NOMO-1 treated with dmso at 0.1 percent for 144 hours (cell line): ENCODE measurements around the gene DYNLT2.

ENCODE experiments used
- DNase-seq: peaks from one replicate; lab custom pipeline; 2025; ENCODE audit not compliant: unreplicated experiment; lab: John Stamatoyannopoulos, UW

Gene DYNLT2

DNA sequence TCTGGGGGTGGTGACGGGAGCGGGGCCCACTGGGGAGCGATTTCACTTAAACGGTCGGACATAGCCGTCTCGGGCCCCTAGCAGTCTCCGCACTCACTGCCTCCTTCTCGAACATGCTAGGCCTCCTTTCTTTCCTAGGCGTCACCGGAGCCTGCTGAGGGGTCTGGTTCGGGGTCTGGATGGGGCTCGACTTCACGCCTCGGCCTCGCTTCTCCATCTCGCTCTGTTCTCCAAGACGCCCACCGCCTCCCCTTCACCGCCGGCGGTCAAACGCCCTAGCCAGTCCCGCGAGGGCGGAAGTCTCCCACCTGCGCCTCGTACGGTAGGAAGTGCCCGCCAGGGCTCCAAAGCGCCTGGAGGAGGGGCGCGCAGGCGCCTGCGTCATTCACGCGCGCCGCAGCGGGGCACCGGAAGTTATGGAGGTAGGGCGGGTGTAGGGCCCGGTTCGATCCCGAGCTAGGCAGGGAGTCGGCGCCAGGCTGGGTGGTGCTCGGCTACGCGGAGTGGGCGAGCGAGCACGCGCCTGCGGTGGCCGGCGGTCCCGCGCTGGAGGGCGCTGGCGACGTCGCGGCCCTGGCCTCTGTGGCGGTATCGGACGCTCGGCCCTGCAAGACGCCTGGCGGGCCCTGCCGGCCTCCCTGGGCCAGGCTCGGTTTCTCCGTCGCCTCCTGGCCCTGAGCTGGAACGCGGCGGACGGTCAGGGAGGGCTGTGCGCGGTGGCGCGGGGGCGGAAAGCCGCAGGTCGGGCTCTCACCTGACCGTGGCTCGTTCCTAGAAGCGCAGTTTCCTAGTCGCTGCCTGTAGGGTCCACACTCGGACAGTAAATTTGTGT, at the start of gene DYNLT2, which contains the start of gene ERMARD:
DYNLT2 (minus strand) TSS at position 331 of the 832 bp plus-strand sequence; CDS start at position 217, 114 bp downstream.
ERMARD (plus strand) TSS at position 381 of the 832 bp plus-strand sequence; CDS start at position 417, 36 bp downstream.
- DNase-seq: peak; percentile 79

DNA sequence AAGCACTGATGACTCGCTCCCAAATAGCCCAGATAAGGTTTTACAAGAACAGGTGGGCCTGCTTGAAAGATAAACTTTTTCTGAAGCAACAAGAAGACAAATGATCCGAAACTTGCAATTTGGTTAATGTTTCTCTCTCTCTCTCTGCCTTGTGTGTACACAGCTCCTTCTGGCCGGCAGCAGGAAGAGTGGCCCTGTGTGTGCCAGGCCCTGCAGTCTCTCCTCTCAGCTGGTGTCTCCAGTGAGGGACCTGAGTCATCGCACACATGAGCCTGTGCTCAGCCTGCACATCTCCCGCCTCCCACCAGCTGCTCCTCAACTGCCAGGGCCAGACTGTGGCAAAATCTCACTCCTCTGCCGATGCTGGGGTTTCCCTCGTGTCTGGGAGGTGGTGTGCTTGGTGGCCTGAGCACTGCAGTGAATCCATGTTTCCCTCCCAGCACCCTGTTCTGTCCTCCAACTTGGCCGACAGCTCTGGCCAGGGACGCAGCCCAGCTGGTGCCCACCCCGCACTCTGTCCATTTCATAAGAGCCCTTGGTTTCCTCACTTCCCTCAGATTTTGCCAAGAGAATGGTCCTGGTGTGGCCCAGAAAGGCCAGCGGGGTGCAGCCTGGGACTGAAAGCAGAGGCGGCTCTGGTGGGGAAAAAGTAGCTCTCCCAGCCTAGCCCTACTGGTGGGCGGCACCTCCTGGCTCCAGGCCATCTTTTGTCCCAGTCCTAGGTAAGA, 49.5 kb upstream of the DYNLT2 start:
- DNase-seq: no peak

DNA sequence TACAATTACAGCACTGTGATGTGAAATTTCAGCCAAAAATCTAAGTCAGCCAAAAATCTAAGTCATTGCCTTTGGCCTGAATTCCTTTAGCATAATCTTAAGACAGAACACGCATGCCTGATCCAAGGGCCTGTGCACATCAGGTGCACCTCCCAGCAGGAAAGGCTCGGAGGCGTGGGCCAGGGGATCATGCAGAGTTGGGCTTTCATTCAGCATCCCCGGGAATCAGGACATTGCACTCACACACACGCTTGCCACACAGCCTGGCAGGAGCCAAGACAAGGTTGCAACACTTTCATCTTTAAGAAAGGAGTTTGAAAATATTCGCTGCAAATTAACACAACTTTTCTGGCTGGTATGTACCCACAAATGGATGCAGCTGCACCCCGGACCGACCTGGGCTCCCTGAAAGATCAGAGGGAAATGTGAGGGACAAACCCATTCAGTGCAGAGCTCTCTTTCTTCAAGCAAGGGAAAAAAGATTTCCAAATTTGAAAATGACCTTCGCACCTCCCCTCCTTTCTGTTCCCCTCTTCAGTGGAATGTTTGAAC, 48.8 kb upstream of the DYNLT2 start:
- no peak for DNase-seq

GRCh38 chr6:169799474-169799926, 48.1 kb upstream of the DYNLT2 start:
- no peak for DNase-seq

DNA sequence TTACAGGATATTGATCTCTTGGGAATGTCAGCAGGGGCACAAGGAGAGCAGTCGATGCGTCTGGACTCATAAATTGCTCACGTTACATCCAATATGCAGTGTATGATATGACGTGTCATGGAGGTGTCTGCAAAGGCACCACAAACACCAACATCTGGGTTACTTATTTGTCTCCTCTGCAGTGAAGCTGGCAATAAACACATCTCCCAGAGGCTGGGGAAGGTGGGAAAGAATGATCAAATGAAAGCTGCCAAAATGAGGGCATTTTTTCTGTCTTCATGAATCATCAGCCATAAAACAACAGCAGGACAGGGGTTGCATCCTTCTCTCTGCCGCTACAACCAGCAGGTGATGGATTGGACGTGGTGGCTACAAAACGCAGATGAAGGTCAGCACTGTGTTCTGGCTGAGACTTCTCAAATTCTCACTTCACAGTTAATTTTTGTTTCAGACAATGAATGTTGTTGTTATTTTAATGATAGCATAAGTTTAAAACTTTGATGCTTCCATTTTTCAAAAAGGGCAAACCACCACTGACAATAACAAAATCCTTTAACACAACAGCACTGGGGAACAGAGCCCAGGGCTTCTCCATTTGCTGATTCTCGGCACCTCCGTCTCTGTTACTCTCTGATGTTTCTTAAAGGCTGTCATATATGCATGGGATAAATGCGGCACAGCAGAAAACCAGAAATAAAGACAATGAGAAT, 47.5 kb upstream of the DYNLT2 start:
- DNase-seq: no peak

DNA sequence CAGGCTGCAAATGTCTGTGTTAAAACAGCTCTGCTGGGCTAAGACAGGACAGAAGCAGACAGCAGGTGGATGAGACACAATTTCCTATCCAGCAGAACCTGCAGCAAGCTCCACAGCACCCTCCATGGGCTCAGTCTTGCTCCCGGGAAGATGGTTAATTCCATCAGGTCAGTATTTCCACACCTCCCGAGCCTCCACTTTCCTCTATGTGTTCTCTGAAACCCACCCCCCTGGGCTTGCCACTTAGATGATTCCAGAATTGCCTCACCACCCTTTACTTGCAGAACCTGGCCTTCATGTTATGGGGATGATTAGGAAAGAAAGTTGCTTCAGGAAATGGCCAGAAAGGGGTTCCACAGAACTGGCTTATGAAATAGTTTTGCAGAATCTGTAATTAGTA, 43.8 kb upstream of the DYNLT2 start:
- peak; percentile 9 for DNase-seq

GRCh38 chr6:169794317-169795055, 43.1 kb upstream of the DYNLT2 start:
- no peak for DNase-seq

DNA sequence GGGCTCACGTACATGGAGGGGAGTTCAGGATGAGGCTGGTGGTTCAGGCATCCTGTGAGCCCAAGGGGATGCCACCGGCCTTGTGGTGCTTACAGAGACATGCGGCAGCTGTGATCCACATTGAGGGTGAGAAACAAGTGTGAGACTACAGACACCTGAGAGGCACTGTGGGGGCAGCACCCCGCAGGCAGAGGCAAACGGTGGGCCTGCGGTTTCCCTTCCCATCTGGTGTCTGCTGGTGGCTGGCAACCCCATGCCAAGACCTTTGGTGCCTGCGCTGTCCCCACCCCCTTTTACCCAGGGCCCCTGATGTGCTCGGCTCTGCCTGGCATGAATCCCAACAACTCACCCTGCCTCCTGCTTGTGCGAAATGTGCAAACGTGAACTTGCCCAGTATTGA, 42.0 kb upstream of the DYNLT2 start:
- no peak for DNase-seq

DNA sequence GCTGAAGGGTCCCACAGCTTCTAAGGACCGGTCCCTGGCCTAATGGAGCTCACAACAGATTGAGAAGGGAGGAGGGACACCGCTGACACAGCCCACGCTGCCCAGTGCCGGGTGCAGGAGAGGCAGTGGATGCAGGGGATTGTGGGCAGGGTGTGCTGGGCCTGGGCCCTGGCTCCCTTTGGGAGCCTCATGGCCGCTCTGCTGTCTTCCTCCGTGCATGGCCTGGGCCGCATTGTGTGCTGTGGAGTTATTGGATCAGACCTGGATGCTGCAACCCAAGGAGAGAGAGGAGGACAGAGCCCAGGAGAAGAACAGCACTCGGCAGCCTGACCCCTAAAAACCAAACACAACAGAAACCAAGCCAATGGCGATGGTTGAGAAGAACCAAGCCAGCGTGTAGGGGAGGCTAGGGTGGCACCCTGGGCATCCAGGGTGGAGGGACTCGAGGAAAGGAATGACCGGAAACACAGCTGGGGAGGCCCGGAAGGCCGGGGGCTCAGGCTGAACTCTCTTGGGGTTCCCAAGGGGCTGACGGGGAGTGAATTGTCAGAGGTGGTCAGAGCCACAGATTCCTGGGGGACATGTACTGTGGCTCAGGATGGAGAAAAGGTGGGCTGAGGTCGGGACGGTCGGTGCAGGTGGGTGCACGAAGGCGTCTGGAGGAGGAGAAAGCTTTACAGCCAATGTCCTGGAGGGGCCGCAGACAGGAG, 41.1 kb upstream of the DYNLT2 start:
- no peak for DNase-seq

GRCh38 chr6:169791721-169792131, 40.4 kb upstream of the DYNLT2 start:
- no peak for DNase-seq

- DNase-seq: peak; percentile 77
Measured at GRCh38 chr6:169789944-169790927, 38.9 kb upstream of the DYNLT2 start.

DNA sequence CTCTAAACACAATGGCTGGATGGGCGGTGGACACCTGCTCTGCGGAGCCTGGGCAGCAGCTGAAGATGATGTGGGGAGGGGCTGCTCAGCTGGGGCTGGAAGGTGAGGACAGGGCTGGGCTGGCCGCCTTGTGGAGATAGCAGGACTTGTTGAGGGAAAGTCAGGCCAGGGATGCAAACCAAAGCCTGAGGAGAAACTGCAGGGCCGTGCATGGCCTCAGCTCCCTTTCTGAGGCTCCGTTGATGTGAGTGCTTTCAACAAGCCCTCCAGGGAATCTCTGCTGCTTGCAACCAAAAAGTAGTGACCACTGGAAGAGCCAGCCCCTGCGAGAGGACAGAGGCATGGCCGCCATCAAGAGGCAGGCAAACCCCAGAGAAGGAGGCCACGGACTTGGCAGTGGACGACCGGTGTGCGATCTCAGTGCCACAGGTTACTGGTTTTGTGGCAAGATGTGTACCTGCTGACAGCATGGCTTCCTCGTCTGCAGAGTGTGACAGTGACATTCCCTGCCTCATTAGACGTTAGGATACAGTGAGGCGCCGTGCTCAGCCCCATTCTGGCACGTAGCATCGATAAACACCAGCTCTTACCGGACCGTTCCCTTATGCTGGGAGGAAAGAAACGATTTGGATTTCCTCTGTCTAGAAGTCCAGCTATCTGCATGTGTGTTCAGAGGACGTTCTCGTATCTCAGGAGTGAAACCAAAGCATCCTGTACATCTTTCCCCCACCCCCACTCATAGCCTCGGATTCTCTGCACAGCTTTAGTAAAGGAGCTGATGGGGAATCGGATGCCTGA, 38.0 kb upstream of the DYNLT2 start:
- no peak for DNase-seq

DNA sequence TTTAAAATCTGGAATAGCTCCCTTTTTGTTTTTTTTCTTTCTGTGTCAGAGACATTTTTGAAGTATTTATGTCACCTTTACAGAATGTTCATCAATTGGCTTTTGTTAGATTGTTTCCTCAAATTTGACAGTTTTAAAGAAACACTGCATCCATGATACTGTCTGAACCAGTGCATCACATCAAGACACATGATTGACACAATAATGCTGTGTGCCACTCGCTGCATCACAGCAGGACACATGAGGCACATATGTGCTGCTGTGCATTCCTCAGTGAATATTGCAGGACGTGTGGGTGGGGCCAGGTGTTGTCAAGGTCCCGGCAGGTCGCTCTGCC, 37.4 kb upstream of the DYNLT2 start:
- no peak for DNase-seq

GRCh38 chr6:169787797-169788196, 36.4 kb upstream of the DYNLT2 start:
- DNase-seq: no peak

DNA sequence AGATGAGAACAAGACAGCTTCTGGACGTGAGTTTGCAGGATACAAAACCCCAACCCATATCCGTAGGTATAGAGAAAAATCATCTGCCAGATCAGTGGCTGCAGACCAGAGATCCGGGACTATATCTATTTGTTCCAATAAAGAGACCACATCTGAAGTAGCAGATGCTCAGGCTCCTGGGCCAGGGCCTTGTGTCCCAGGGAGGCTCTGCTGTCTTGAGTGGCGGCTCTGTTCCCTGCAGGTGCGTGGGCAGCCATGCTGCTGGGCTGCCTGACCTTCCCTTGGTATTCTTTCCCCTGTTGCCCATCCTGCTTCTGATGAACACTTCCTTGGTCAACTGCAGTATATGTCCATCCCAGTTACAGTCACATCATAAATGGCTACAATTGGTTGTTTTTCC, 35.0 kb upstream of the DYNLT2 start:
- no peak for DNase-seq

DNA sequence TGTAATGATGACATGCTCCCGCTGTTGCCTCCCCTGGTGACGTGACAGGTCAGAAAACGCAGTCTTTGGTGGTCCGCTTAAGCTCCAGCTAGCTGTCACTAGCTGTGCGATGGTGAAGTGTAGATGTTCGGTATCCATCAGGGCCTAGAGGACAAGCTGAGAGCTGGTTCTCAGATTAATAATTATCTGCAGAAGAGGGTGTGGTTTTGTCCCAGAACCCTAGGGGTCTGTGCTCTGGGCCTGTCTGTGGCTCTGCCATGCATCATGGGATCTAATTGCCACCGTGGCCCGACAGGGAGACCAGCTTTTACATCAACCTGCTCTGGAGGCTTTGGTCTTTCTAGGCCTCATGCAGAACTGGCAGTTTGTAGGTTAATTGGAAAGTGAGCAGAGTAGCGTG, 34.2 kb upstream of the DYNLT2 start:
- no peak for DNase-seq

DNA sequence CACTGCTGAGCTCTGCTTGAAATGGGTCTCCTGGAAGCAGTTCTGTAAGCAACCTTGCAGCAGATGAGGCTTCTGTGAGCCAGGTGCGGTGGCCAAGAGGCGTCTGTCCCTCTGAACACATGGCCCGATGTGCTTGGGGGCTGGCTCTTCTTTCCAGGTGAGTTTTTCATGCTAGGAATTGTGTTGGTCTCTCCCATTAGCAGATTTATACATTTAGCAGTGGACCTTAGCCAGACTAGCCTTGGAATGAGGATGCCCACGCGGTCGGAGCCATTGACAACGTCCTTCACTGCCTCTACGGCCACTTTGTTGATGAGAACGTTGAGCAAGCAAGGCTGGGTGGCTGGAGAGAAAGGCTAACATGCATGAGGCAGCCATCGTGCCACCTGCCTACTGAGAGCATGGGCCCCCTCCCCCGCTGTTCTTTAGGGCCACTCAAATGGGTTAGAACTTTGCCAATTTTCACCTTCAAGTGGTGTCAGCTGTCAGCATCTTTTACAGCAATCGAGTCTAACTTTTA, 33.5 kb upstream of the DYNLT2 start:
- no peak for DNase-seq
